HG03521 (cell line): Measurements from ENCODE around the gene SPSB2.

Source experiments
- ATAC-seq: cut with Tn5 transposase; IDR thresholded peaks from one replicate; pipeline ENCODE4 v1.9.1; 2021; ENCODE audit warnings: mild to moderate bottlenecking, moderate library complexity; ENCODE audit not compliant: unreplicated experiment

SPSB2 gene

GRCh38 chr12:6822426-6823135 is 50.5 kb downstream of the SPSB2 start:
- ATAC-seq: no peak

- no peak for ATAC-seq
These were observed 51.3 kb downstream of the SPSB2 start, which contains the start of gene GPR162 for GRCh38 chr12:6821591-6822425. Gene GPR162 (plus strand): TSS chr12:6821821. CDS start chr12:6823899, 2,078 bp downstream.
